Stimulated activated CD4-positive, alpha-beta T cell treated with anti-CD3 and anti-CD28 coated beads, Interleukin-1b, Interleukin-23, amount 100 ng/mL, for 24 hours (primary cell): ENCODE results near the gene MAPK12.

Source experiments
- DNase-seq, 4 experiments: peaks; one replicate each; pipeline ENCODE4 v3.0.0-alpha.2; 2020; ENCODE audit warnings: low read depth in 4 of 4, low spot score in 1 of 4

MAPK12 gene

GRCh38 chr22:50269573-50269969 lies 8.1 kb upstream of the MAPK12 start:
- no peak for DNase-seq

- DNase-seq, result no peak
Measured at GRCh38 chr22:50268655-50269113, 7.2 kb upstream of the MAPK12 start.

- peak in 3 of 4 experiments; percentile 38 to 58 (median 45) for DNase-seq
Measured at GRCh38 chr22:50267591-50268390, 6.3 kb upstream of the MAPK12 start.

- no peak for DNase-seq
Measured at GRCh38 chr22:50266994-50267393, 5.5 kb upstream of the MAPK12 start.

GRCh38 chr22:50264946-50265669 lies 3.6 kb upstream of the MAPK12 start:
- no peak for DNase-seq

- DNase-seq, result no peak
Measured at GRCh38 chr22:50264104-50264745, 2.7 kb upstream of the MAPK12 start.

- no peak for DNase-seq
Measured at GRCh38 chr22:50262973-50263617, 1.6 kb upstream of the MAPK12 start.

- DNase-seq, result no peak
Measured at GRCh38 chr22:50262460-50262911, 1.0 kb upstream of the MAPK12 start.

- peak in 1 of 4 experiments; percentile 28 for DNase-seq
Measured at GRCh38 chr22:50260801-50261614, 475 bp downstream of the MAPK12 start.

GRCh38 chr22:50260434-50260800 lies 1.1 kb downstream of the MAPK12 start:
- no peak for DNase-seq

- no peak for DNase-seq
Measured at GRCh38 chr22:50259302-50259701, 2.2 kb downstream of the MAPK12 start.

- DNase-seq, result no peak
Measured at GRCh38 chr22:50258361-50259292, 2.9 kb downstream of the MAPK12 start.

GRCh38 chr22:50257451-50258360 lies 3.8 kb downstream of the MAPK12 start:
- DNase-seq, result no peak

- DNase-seq, result no peak
Measured at GRCh38 chr22:50257041-50257440, 4.4 kb downstream of the MAPK12 start.

- DNase-seq, result no peak
Measured at GRCh38 chr22:50256258-50256862, 5.1 kb downstream of the MAPK12 start.

GRCh38 chr22:50255607-50256006 lies 5.9 kb downstream of the MAPK12 start:
- no peak for DNase-seq

- no peak for DNase-seq
Measured at GRCh38 chr22:50255099-50255498, 6.4 kb downstream of the MAPK12 start.

GRCh38 chr22:50253941-50254340 lies 7.5 kb downstream of the MAPK12 start:
- no peak for DNase-seq
